GM21825 (cell line): ENCODE data around the gene POU2AF3.

ENCODE experiments used
- ATAC-seq: cut with Tn5 transposase; IDR thresholded peaks from one replicate; pipeline ENCODE4 v1.9.1; 2021; ENCODE audit warnings: mild to moderate bottlenecking, moderate library complexity; ENCODE audit not compliant: unreplicated experiment

Gene POU2AF3

GRCh38 chr11:111325259-111325658, 26.9 kb downstream of the POU2AF3 start:
- ATAC-seq = no peak

- ATAC-seq = no peak
Observed at GRCh38 chr11:111326824-111327223, 28.5 kb downstream of the POU2AF3 start.

GRCh38 chr11:111327908-111328624, 29.7 kb downstream of the POU2AF3 start:
- ATAC-seq = no peak

- no peak for ATAC-seq
Observed at GRCh38 chr11:111329306-111330204, 31.2 kb downstream of the POU2AF3 start.

DNA sequence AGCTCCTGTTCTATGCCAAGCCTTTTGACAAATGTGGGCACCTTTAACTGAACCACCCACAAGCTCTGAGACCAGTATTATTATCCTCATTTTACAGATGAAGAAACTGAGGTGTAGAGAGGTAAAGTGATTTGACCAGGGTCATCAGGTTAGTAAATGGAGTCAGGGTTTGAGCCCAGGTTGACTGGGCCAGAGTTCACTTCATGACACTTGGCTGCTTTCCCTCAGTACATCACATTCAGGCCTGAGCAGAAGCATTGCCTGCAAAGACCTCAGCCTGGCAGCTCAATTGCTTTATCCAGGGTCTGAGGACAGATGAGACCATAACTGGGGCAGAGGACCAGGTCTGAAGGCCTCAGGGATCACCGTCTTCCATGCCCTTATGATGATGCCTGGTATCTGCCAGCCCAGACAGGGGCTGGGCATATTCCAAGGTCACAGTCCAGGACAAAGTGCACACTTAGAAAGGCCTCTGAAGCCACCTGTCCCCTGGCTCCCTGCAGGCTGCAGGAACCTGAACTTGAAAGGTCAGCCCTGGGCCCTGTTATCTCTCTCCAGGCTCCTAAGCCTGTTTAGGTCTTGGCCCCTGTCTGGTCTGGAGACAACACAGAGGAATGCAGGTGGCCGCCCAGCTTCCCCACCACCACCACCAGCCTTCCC, 32.0 kb downstream of the POU2AF3 start:
- no peak for ATAC-seq

DNA sequence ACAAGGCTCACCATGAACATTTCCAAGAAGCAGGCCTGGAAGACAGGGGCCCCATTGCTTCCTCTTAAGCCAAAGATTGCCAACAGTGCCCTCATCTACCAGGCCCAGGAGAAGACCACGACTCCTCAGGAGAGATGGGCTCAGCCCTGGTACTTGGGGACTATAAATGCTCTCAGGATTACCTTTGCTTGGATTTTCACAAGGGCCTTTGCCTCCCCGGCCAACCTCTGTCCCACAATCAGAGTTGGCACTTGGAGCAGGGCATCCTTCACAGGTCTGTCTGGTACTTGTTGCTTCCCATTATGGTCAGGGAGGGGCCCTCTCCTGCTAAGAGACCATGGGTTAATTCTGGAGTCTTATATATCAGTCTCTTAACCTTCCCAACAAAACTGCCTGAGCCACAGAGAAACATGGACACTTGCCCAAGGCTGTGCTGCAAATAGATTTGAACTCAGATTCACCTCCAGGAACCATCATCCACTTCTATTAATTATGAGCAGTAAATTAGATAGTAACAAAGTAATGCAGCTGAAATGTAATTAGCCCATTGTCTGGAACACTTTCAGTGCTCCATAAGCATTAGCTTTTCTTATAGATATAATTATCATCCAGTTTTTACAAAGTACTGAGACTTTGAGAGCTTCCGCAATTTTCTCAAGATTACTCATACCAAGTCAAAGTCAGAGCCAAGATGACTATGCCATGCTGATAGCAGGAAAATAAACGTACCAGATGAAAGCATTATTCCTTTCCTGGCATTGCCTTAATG, 33.5 kb downstream of the POU2AF3 start:
- no peak for ATAC-seq

DNA sequence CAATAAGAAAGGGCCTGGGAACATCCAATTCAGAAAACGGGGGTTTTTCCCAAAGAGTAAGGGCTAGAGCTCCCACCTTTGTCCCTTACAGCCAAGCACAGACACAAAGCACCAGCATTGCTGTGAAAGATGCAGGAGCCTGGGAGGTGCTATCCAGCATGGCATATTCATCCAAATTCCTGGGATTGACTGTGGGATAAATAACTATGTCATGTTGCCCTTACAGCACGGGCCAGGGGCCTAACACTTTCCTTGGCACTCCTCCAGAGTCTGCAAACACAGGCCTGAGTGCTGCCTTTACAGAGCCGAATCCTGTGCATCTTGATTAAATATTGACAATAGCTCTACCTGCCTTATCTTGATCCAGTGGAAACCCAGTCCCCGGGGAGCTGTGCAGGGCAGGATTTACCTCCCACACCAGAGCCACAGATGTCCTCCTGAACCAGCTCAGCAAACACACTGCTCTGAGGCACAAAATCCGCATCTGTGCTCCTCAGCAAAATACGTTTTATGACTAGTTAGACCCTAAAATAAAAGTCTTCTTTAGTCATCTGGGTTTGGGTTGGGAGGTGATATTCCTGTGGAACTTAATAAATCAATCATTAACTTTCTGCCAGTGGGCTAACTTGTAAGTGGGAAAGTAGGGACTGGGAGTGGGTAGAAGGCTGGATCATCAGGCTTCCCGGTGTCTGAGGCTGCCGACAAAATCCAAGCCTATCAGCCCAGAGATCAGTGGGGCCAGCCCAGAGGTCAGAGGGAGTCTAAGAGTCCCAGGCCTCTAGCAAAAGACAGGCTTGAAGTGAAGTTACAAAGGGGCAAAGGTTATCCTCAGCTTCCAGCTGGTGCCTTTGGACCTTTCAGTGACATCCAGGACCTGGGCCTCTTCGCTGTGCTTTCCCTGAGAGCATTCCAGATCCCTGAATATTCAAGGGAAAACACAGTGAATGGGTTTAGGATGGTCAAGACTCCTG, 36.5 kb downstream of the POU2AF3 start:
- no peak for ATAC-seq

DNA sequence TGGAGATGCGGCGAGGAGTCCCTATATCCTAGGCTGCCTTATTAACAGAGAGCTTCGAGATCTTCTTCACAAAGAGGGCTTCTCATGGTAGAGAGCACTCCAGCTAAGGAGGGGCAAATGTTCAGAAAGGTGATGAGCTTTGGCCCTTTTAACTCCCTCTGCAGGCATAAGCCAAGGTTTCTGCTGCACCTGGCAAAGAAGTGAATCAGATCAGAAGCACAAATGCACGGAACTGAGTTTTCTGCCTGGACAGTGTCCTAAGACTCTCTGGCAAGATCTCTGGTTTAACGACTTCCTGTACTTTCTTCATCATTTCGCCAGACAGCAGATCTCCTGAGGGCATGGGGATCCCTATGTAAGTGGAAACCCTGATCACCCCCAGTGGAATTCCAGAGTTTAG, 37.2 kb downstream of the POU2AF3 start:
- ATAC-seq = no peak

DNA sequence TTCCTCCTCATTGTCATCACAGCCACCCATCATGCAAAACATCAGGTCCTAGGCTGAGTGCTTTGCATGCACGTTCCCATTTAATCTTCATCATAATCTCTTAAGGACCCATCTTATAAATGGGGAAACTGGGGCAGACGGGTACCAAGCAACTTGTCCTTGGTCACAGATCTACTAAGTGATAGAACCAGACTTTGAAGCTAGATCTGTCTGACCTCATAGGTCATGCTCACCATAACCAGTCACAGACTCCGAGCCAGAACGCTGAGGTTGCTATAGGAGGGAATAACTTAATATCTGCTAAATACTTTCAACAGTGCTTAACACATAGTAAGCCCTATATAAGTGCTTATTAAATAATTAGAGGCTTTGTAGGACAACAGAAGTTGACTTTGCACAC, 37.7 kb downstream of the POU2AF3 start:
- no peak for ATAC-seq

DNA sequence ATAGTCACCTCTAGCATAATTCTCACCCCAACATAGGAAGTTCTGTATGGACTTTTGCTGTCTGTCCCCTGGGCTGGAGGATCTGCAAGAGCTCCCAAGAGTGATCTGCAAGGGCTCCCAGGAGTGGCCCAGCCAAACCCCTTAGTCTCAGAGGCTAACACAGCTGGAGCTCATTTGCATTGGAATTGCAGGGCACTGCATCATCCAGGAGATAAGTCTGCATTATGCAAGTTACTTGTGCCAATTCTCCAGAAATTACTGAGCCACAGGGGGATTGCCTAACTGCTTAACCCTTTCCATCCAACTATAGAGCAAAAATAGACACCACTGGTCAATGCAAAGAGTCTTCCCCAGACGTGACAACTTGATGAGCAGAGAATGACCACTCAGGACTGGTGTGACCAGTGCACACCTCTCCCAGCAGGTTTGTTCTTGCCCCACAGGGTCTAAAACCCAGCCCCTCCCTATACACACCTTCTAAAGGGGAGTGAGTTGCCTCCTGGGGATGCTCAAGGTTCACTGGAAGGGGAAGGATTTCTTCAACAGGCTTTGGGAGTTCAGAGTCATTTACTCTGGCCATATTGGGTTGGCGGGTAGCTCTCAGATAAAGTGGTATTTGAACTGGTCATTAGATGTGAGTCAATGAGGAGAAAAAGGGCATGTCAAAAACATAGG, 38.4 kb downstream of the POU2AF3 start:
- no peak for ATAC-seq

DNA sequence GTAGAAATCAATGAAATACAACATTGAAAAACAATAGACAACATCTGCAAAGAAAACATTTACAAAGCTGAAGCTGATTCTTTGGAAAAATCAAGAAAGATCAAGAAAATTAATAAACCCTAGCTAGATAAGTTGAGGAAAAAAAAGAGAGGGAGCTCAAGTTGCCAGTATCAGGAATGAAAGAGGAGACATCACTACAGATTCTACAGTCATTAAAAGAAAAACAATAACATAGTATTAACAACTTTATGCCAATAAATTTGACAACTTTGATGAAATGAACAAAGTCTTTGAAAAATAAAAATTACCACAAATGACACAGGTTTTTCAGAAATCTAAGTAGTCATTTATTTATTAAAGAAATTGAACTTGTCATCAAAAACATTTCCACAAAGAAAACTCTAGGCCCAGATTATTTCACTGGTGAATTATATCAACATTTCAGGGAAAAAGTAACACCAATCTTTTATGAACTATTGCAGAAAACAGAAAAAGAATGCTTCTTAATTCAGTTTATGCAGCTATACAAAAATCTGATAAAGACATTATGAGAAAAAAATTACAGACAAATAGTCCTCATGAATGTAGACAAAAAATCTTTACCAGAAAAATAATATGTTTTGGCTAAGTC, 41.5 kb downstream of the POU2AF3 start:
- no peak for ATAC-seq

GRCh38 chr11:111342329-111342728, 44.0 kb downstream of the POU2AF3 start:
- no peak for ATAC-seq

GRCh38 chr11:111344032-111344431, 45.7 kb downstream of the POU2AF3 start:
- no peak for ATAC-seq

GRCh38 chr11:111347002-111347722, 48.8 kb downstream of the POU2AF3 start:
- ATAC-seq = no peak

- no peak for ATAC-seq
Observed at GRCh38 chr11:111347723-111348115, 49.4 kb downstream of the POU2AF3 start.

GRCh38 chr11:111348147-111348546, 49.8 kb downstream of the POU2AF3 start:
- no peak for ATAC-seq

GRCh38 chr11:111349191-111349695, 50.9 kb downstream of the POU2AF3 start:
- no peak for ATAC-seq

GRCh38 chr11:111350811-111351210, 52.5 kb downstream of the POU2AF3 start:
- ATAC-seq = no peak
